ENCODE data around the gene TMEM131L.

The TMEM131L gene

DNA sequence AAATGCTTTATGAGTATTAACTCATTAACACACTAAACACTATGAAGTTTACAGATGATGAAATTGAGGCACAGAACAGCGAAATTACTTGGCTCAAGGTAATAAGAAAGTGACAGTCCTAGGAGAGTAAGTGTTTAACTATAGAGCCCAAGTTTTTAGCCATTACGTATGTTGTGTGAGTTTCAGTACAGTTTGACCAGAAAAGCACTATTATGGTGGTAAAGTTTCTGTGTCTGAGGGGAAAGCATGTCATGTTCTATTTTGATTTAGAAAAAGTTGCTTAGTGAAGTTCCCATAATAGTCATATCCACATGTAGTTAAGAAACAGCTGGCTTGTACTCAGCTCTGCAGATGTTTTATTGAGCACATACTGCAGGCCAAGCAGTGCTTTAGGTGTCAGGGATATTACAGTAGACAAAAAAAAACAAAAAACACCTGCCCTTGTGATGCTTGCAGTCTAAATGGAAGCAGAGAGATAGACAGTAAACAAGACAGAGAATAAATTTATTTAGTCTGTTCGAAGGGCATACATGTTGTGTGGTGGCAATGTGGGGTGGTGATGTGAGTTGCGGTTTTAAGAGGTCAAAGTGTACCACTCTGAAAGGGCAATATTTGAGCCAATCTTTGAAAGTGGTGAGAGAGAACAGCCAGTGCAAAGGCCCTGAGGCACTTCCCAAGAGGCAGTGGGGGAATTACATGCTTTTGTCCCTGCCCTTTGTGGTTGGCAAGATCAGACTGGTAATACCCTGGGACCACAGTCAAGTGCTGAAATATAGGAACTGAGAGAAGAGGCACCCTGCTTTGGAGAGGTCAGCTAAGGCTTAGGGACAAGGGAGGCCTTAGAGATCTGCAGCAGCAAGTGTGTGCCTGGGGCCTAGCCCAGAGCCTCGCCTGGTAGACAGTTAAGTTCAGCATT, 6.2 kb downstream of the TMEM131L start:
- DNase-seq (ENCODE audit: low spot score): no peak

GRCh38 chr4:153474251-153474650, 8.1 kb downstream of the TMEM131L start:
- DNase-seq (ENCODE audit: low spot score): no peak

DNA sequence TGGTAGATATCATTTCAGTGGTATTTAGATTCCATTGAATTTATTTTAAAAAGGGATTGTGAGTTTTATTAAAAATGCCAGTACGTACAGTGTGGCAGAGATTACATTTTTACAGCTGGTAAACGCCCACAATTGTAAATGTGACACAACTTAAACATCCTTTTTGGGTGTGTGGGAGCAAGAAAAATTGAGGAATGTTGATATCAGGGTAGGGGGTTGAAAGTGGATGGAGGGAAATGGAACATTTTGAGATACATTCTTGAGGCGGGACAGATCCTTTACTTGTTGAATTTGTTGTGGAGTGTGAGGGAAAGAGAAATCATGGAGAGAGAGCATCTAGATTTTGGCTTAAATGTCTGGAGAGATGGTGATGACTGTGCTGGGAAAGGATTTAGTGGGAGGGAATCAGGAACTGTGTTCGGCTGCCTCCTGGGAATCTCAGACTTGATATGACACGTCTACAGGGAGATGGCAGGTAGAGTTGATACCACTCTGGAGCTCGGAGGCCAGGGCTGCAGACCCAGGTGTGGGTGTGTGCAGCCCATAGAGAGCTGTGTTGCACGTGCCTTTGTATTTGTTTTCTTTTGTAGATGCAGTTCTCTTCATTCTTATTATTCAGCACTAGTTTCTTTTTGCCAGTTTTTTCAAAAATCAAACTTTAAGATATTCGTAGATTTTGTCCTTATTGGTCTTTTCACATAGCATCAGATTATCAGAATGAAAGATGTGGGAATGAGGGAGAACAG, 10.8 kb downstream of the TMEM131L start:
- DNase-seq (ENCODE audit: low spot score): no peak

- no peak for DNase-seq (ENCODE audit: low spot score)
Measured at GRCh38 chr4:153479101-153479500, 12.9 kb downstream of the TMEM131L start.

GRCh38 chr4:153480704-153481103, 14.5 kb downstream of the TMEM131L start:
- DNase-seq (ENCODE audit: low spot score): no peak

- no peak for DNase-seq (ENCODE audit: low spot score)
Measured at GRCh38 chr4:153481478-153481877, 15.3 kb downstream of the TMEM131L start.

- no peak for DNase-seq (ENCODE audit: low spot score)
Measured at GRCh38 chr4:153483432-153484418, 17.6 kb downstream of the TMEM131L start.

GRCh38 chr4:153485359-153485758, 19.2 kb downstream of the TMEM131L start:
- no peak for DNase-seq (ENCODE audit: low spot score)

DNA sequence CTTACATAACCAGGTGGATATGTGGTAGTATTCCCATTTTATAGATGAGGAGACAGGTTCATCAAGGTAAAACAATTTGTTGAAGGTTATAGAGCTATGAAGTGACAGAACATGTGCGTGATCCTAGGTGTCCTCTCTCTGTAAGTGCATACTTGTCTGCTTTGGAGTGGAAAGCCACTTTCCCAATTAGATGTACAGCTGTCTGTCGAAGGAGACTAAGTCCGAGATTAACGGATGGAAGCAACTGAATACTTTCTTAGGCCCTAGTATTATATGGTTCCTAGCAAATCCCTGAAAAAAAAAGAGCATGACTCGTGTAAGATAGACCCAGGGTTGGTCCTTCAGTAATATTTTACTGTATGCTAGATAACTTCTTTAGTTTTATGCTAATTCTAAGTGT, 19.7 kb downstream of the TMEM131L start:
- DNase-seq (ENCODE audit: low spot score): no peak

GRCh38 chr4:153486281-153487151, 20.4 kb downstream of the TMEM131L start:
- no peak for DNase-seq (ENCODE audit: low spot score)

DNA sequence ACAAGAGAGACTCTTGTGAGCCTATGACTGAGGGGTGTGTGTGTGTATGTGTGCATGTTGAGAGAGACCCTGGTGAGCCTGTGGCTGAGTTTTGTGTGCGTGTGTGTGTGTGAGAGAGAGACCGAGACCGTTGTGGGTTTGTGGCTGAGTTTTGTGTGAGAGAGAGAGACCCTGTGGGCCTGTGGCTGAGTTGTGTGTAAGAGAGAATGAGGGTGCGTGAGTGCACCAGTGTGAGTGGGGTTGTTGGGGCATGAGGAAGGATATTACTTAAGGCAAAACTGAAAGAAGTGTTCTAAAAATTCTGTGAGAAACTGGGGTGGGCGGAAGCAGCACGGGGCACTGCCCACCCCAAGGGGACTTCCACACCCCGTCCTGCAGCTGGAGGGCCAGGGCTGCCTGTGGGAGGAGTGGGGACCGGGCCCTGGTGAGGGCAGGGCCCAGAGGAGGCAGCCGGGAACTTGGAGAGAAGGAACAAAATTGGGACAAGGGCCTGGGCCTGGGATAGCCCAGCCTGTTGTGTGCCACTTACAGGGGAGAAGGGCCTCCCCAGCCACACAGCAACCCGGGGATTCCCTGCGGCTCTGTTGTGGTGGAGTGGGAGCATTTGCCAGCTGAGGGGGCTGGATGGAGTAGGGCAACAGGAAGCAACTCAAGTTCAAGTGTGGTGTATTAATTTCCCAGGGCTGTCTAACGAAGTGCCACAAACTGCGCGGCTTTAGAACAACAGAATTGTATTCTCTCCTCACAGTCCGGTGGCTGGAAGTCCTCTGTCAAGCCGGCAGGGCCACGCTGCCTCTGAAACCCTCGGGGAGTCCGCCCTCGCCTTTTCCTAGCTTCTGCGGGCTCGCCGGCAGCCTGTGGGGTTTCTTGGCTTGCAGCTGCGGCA, 22.1 kb downstream of the TMEM131L start:
- DNase-seq (ENCODE audit: low spot score): no peak

DNA sequence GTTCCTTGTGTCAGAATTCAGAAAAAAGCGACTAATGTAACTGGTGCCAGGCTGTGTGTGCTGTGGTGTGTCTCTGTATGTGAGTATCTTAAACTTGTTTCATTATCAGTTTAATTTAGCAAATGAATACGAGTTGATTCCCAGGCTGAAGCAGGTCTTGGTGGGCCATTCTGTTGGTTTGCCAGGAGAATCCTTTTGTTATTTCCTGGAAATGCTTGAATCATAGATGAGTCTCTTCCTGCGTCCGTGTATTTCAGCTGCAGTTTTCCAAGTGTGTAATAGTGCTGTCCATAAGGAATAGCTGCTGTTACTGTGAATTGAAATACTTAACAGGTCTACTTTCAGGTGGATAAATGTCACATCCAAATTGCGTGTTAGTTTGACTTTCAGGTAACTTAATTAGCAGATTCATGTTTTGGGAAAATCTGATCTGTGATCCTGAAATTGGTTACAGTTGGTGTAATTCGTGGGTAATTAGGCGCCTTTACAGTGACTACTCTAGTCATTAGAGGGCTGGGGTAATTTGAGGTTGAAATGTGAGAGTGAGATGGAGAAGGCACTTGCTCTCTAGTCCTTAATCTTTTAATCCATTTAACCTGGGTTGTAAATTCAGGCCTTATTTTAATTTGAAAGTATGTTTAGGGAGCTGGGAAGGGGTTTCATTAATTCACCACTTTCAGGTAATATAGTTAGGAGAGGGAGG, 23.8 kb downstream of the TMEM131L start:
- DNase-seq (ENCODE audit: low spot score): no peak

DNA sequence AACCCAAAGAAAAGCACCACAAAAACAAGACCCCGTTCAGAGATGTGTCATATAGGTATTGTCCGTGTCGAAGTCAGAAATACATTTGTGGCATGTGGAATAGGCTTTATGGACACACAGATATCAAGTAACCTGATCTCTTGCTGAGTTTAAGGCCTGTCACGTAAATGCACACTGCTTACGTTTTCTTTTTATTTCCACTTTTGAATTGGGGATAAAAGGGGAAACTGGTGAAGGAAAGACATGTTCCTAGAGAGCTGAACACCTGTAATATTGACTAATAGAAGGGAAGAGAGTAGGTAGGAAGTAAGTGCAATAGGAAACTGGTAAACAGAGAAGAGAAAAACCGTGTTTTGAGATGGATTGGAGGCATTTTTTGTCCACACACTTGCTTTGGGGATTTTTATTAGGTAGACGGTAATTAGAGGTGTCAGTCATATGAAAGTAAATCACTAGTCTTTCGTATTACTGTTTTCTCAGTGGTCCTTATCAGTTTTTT, 24.9 kb downstream of the TMEM131L start:
- DNase-seq (ENCODE audit: low spot score): no peak

GRCh38 chr4:153494562-153494961, 28.4 kb downstream of the TMEM131L start:
- no peak for DNase-seq (ENCODE audit: low spot score)

DNA sequence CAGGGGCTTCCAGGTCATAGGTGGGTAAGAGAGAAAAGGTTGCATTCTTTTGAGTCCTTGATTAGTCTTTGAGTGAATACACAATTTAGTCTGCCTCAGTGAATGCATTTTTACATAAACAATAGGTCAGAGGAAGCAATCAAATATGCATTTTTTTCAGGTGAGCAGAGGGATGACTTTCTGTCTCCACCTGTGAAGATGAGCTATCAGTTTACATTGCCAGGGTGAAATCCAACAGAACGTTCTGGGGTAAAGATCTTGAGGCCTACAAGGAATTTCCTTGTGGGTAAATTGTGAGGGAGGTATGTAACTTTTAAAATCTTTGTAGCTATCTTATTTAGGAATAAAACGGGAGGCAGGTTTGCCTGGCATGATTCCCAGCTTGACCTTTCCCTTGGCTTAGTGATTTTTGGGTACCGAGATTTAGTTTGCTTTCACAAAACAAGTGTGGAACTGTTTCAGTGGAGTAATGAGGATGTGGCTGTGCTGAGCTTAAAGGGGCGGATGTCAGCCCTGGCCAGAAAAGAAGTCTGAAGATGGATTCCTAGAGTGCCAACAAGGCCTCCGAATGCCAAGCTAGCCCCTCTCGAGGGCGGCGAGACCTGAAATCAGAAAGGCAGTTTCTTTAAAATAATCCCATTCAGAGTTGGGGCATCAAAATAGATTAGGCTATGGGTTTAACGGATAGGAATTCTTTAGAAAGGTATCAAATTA, 29.5 kb downstream of the TMEM131L start:
- no peak for DNase-seq (ENCODE audit: low spot score)

DNA sequence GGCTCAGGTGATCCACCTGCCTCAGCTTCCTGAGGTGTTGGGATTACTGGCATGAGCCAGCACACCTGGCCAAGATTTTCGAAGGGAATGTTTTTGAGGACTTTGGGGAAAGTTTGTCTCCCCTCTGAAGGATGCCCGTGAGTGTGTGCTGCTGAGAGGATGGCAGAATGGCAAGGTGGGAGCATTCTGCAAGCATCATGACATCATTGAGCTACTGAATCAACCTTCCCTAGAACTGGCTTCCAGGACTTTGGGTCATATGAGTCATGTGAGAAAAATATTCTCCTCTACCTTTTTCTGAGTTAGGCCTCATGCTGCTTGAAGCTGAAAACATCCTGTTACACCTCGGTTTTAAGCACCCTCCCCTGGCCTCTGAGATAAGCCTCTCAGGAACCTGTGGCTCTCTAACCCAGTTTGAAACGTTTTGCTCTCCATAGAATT, 31.0 kb downstream of the TMEM131L start:
- no peak for DNase-seq (ENCODE audit: low spot score)

- DNase-seq (ENCODE audit: low spot score): no peak
Measured at GRCh38 chr4:153497988-153498967, 32.1 kb downstream of the TMEM131L start.

All from cerebellar cortex (tissue), 1 donor.